Left ventricle myocardium inferior (tissue), 1 donor: ENCODE measurements around the gene SLC25A26. TPM values are rescaled to one million over a fixed set of nuclear protein-coding genes. Genes with fewer than 3 reads are reported as not detected.
"Not testable (repeated sequence)": the region's sequence is repeated elsewhere in the genome, so short reads cannot be mapped to it uniquely, and the experiment has no call there.

Experiments
- DNase-seq: peaks from one replicate; pipeline ENCODE4 v3.0.0-alpha.2; 2020
- H3K27ac ChIP-seq: fragments of 200-600 bp; replicated peaks from 2 replicates; pipeline ENCODE4 v1.8.0; 2021
- H3K27me3 ChIP-seq: fragments of 200-600 bp; 2 replicates; pipeline ENCODE4 v1.8.0; 2021; ENCODE audit warnings: low read depth
- H3K36me3 ChIP-seq: fragments of 200-600 bp; 2 replicates; pipeline ENCODE4 v1.8.0; 2021
- H3K4me1 ChIP-seq: fragments of 200-600 bp; 2 replicates; pipeline ENCODE4 v1.8.0; 2021
- H3K4me3 ChIP-seq: fragments of 200-600 bp; 2 replicates; pipeline ENCODE4 v1.8.0; 2021; ENCODE audit warnings: mild to moderate bottlenecking, moderate library complexity
- H3K9me3 ChIP-seq: fragments of 200-600 bp; replicated peaks from 2 replicates; pipeline ENCODE4 v1.8.0; 2021
- CTCF ChIP-seq: fragments of 200-600 bp; IDR thresholded peaks from 2 replicates; pipeline ENCODE4 v1.8.0; 2021; ENCODE audit warnings: antibody characterized with exemption, mild to moderate bottlenecking, borderline replicate concordance
- intact Hi-C: fragments of 100-400 bp; cut with micrococcal nuclease; formaldehyde crosslinking; loops from one replicate; pipeline ENCODE4 v1.11.0; 2022
- total RNA-seq: library from RNA; stranded (reverse); fragmentation: NEBNext Ultra II Directional; extraction: Animal tissue kit (Norgen Biotek cat#: 25700); gene quantifications from one replicate; pipeline ENCODE4 v1.2.1, GENCODE V29; 2021
- donor health status: DM: no; HTN: yes; CAD: no; lungs with severe emphysema.

The SLC25A26 gene
- total RNA-seq, 1 donor from 2014 or later: 40.7 TPM

GRCh38 chr3:66270701-66271100, 49.9 kb downstream of the SLC25A26 start:
- intact Hi-C loops: no loop called here
- H3K27ac ChIP-seq: no peak overlapping the region
- DNase-seq: no peak

GRCh38 chr3:66271231-66271630, 50.4 kb downstream of the SLC25A26 start:
- no peak for TF ChIP-seq CTCF
- no peak for DNase-seq
- intact Hi-C loops: no loop called here
- peaks cover 4% of the 10 kb centered on the region for H3K4me1 ChIP-seq
- no peak overlapping the region for H3K4me3 ChIP-seq
- H3K9me3 ChIP-seq: no peaks in the 10 kb centered on the region
- H3K36me3 ChIP-seq: peaks cover 5% of the 10 kb centered on the region
- no peak overlapping the region for H3K27ac ChIP-seq
- no peaks in the 10 kb centered on the region for H3K27me3 ChIP-seq

More at GRCh38 chr3:66270701-66271100, 49.9 kb downstream of the SLC25A26 start:
- Histone ChIP-seq H3K9me3 (no peaks in the 10 kb centered on the region), H3K4me1 (peaks cover 4% of the 10 kb centered on the region), H3K36me3 (peaks cover 5% of the 10 kb centered on the region), H3K27me3 (no peaks in the 10 kb centered on the region), H3K4me3 (no peak overlapping the region)
- no peak for TF ChIP-seq CTCF

GRCh38 chr3:66272016-66272415, 51.2 kb downstream of the SLC25A26 start:
- H3K27me3 ChIP-seq: no peaks in the 10 kb centered on the region
- H3K4me1 ChIP-seq: peaks cover 6% of the 10 kb centered on the region
- H3K36me3 ChIP-seq: peaks cover 5% of the 10 kb centered on the region
- no peak overlapping the region for H3K27ac ChIP-seq
- DNase-seq: no peak
- no peak overlapping the region for H3K4me3 ChIP-seq
- intact Hi-C loops: no loop called here
- no peaks in the 10 kb centered on the region for H3K9me3 ChIP-seq
- TF ChIP-seq CTCF: no peak

GRCh38 chr3:66274837-66275236, 54.0 kb downstream of the SLC25A26 start:
- not testable (repeated sequence) for H3K27ac ChIP-seq, H3K27me3 ChIP-seq, DNase-seq, H3K9me3 ChIP-seq, H3K36me3 ChIP-seq, H3K4me1 ChIP-seq, H3K4me3 ChIP-seq
- intact Hi-C loops: loop anchor here (5.0 kb wide), 1 partner anchor 97 kb away; no protein-coding TSS in a partner anchor

GRCh38 chr3:66276705-66277274, 56.0 kb downstream of the SLC25A26 start:
- intact Hi-C loops: loop anchor here (2.0 to 5.0 kb wide), 2 partner anchors 96 to 540 kb away; no protein-coding TSS in a partner anchor
- no peaks in the 10 kb centered on the region for H3K36me3 ChIP-seq
- peak; percentile 81 for TF ChIP-seq CTCF
- no peak overlapping the region for H3K4me3 ChIP-seq
- no peak for DNase-seq
- no peak overlapping the region for H3K27ac ChIP-seq
- H3K4me1 ChIP-seq: peaks cover 3% of the 10 kb centered on the region
- no peaks in the 10 kb centered on the region for H3K27me3 ChIP-seq
- no peaks in the 10 kb centered on the region for H3K9me3 ChIP-seq

- intact Hi-C loops: loop anchor here (5.0 kb wide), 1 partner anchor 93 kb away; no protein-coding TSS in a partner anchor
- H3K4me1 ChIP-seq: peaks cover 3% of the 10 kb centered on the region
- no peak overlapping the region for H3K4me3 ChIP-seq
- no peak overlapping the region for H3K27ac ChIP-seq
- H3K9me3 ChIP-seq: no peaks in the 10 kb centered on the region
- no peaks in the 10 kb centered on the region for H3K27me3 ChIP-seq
- no peaks in the 10 kb centered on the region for H3K36me3 ChIP-seq
- DNase-seq: no peak
- TF ChIP-seq CTCF: no peak
Observed at GRCh38 chr3:66279168-66279567, 58.4 kb downstream of the SLC25A26 start.
